HG03558 (cell line): ENCODE measurements around the gene NUDT9.
"Not testable (repeated sequence)": the region's sequence is repeated elsewhere in the genome, so short reads cannot be mapped to it uniquely, and the experiment has no call there.

Experiments
- ATAC-seq: cut with Tn5 transposase; IDR thresholded peaks from one replicate; pipeline ENCODE4 v1.9.1; 2021; ENCODE audit warnings: moderate number of reproducible peaks; ENCODE audit not compliant: unreplicated experiment; ENCODE audit errors: extremely low read depth

NUDT9 gene

GRCh38 chr4:87406462-87406861 is 15.9 kb upstream of the NUDT9 start:
- no peak for ATAC-seq

- ATAC-seq, result not testable (repeated sequence)
Measured at GRCh38 chr4:87406902-87407301, 15.5 kb upstream of the NUDT9 start.

DNA sequence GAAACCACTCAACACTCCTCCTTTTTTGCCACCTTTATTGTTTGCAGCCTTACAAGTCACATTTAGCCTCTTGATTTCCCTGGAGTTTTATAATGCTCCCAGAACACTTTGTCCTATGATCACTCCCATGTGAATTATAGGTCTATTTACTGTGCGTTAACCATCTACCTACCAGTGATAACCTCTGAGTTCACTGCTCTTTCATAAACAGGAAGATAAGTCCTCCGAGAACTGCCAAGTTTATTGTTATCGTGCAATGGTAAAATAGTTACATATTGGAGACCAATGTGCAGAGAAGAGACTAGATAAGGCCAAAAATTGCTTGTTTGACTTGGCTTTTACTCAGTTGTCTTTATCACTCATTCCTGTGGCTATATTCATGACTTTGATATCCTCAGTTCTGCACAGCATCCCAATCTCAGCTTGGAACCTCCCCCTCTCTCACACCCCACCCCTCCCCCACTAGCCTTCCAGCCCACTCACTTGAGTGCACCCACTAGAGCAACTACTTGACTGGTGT is 12.9 kb upstream of the NUDT9 start:
- no peak for ATAC-seq

GRCh38 chr4:87410157-87410556 is 12.2 kb upstream of the NUDT9 start:
- ATAC-seq, result no peak

DNA sequence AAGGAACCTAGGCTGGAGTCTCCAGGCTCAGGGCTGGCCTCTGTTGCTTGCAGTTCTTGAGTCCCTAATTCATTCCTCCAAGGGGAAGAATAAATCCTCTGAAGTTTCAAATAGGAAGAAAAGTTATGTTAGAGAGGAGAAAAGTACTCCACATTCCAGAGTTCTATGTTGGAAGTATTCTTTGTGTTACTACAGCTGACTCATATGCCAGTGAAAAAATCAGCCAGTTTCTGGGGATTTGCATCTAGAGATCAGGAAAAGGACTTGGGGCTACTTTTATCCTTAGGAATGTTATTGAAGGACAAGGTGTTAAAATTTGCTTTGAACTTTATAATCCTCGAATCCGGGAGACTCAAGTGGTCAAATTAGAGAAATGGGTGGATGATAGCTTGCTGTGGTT is 11.7 kb upstream of the NUDT9 start:
- no peak for ATAC-seq

- no peak for ATAC-seq
Measured at GRCh38 chr4:87414816-87415215, 7.6 kb upstream of the NUDT9 start.

GRCh38 chr4:87416965-87417364 is 5.4 kb upstream of the NUDT9 start:
- no peak for ATAC-seq

- not testable (repeated sequence) for ATAC-seq
Measured at GRCh38 chr4:87418410-87418809, 4.0 kb upstream of the NUDT9 start.

GRCh38 chr4:87419578-87420249 is 2.7 kb upstream of the NUDT9 start:
- no peak for ATAC-seq

GRCh38 chr4:87420276-87420830 is 2.0 kb upstream of the NUDT9 start:
- no peak for ATAC-seq

DNA sequence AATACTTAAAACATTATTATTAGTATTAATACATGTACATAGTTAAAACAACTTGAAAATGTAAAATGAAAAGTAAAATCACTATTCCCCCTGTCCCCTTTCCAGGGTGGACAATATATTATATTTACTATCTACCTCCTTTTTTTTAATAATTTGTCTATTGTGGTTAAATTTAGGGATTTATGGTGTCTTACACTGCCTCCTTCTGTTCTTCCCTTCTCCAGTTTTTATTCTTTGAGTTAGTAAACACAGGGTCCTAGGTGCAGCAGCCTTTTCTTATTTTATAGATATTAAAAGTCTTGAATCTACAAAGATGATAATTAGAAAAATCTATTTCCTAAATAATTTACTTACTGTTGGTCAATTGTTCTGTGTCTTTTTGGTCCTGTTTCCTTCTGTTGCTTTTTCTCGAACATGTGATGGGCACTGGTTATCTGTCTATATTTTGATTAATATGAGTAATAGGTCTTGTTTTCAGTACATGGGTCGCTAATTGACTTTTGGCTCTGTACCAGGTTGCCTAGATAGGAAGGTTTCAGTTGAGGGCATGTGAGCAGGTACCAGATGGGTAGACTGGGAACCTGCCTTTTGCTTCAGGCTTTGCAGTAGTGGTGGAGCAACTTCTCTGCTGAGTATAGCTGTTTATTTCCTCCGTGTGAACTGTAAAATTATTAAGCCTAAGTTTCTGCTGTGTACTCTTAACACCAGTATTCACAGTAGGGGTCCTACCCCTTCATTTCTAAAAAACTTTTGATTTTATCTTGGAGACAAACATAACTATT is 1.1 kb downstream of the NUDT9 start:
- no peak for ATAC-seq

DNA sequence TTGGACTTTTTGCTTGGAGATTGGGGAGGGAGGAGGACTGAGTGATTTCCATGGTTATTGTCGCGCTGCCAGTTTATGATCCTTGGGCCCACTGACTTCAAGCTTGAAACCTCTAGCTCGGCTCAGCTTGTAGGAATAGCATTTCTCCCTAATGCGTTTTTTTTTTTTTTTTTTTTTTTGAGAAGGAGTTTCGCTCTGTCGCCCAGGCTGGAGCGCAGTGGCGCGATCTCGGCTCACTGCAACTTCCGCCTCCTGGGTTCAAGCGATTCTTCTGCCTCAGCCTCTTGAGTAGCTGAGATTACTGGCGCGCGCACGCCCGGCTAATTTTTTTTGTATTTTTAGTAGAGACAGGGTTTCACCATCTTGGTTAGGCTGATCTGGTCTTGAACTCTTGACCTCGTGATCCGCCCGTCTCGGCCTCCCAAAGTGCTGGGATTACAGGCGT is 1.7 kb downstream of the NUDT9 start:
- not testable (repeated sequence) for ATAC-seq

GRCh38 chr4:87425711-87426110 is 3.3 kb downstream of the NUDT9 start:
- ATAC-seq, result no peak

DNA sequence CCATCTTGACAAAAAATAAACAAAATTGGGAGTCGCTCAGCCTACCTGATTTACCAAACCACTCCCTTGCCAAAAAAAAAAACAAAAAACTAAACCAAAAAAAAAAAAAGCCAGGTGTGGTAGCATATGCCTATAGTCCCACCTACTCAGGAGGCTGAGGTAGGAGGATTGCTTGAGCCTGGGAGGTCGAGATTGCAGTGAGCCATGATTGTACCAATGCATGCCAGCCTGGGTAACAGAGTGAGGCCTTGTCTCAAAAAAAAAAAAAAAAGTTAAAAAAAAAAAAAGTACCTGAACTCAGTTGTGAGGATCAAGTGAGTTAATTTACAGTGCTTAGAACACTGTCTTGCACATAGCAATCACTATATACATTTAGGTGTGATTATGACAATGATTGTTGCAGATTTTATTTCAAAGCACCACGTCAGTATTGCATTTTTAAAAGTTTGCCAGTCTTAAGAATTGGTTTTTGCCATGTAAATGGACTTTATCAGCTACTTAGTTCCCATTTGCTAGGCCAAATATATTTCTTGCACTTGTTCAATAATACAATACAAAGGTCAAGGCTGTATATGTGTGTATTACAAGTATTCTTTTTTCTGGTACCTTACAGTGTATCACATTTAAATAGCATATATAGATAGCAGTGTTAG is 4.6 kb downstream of the NUDT9 start:
- ATAC-seq, result no peak

- no peak for ATAC-seq
Measured at GRCh38 chr4:87427518-87427868, 5.1 kb downstream of the NUDT9 start.

DNA sequence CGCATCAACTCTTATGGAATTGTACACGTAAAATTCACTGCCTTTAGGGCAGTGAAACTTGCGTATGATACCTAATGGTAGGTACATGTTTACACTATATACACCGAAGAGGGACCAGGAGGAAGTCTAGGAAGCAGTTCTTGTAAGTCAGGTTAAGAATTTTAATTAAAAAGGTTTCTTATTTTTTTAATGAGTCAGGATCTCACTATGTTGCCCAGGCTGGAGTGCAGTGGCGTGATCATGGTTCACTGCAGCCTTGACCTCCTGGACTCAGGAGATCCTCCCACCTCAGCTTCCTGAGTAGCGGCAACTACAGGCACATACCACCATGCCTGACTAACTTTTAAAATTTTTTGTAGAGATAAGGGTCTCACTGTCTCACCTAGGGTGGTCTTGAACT is 6.6 kb downstream of the NUDT9 start:
- ATAC-seq, result no peak

- ATAC-seq, result no peak
Measured at GRCh38 chr4:87430038-87430437, 7.7 kb downstream of the NUDT9 start.

DNA sequence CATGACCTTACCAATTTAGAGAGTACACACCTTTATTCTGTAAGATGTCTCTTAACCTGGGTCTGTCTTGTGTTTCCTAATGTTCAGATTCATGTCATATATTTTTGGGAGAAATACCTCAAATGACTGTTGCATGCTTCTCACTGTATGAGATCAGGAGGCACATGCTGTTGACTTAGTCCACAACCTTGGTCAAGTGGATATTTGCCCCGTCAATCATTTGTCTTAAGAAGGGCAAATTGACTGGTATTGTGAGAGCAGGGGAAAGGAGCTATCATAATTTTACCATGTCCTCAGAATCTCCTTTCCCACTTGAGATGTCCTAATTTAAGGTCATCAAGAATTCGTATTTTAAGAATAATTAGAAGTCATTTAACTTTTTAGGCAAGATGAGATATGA is 11.0 kb downstream of the NUDT9 start:
- ATAC-seq, result no peak

DNA sequence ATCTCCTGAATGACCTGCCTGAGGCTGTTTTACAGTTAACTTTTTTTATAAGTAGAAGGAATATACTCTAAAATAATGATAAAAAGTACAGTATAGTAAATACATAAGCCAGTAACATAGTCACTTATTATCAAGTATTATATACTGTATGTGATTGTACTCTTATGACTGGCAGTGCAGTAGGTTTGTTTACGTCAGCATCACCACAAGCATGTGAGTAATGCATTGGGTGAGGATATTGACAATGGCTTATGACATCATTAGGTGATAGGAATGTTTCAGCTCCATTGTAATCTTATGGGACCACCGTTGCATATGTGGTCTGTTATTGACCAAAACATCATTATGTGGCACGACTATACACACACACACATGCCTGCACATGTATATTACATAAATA is 20.5 kb downstream of the NUDT9 start:
- no peak for ATAC-seq

DNA sequence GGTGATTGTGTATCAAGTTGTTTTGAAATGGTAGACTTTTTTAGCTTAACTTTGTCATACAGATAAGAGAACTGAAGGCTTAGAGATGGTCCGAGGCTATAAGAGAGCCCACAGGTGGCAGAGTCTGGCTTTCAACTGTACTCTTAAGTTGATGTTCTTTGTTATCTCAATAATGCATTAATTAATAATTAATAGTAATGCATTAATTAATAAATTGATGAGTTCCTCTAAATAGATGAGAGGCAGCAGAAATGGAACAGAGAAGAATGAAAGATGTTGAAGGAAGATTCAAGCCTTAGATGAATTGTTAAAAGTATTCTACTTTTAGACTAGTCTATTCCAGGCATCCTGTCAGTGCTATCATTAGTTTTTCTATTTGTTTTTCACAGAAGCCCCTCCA is 22.4 kb downstream of the NUDT9 start:
- no peak for ATAC-seq

DNA sequence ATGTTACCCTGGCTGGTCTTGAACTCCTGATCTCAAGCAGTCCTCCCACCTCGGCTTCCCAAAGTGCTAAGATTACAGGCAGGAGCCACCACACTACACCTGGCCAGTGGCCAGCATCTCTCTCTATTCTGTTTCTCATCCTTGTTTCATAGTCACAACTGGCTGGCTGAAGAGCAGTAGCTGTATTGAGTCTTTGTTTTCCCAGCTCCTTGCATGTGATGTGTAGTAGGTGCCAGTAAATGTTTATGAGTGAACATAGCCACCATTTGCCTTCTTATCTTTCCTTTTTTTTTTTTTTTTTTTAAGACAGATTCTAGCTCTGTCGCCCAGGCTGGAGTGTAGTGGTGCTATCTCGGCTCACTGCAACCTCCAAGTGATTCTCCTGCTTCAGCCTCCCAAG is 23.6 kb downstream of the NUDT9 start:
- ATAC-seq, result no peak
